Activated CD4-positive, alpha-beta T cell treated with anti-CD3 and anti-CD28 coated beads for 36 hours (primary cell): Measurements from ENCODE around the gene GLI3. TPM values are rescaled to one million over a fixed set of nuclear protein-coding genes. Genes with fewer than 3 reads are reported as not detected.
"Not testable (repeated sequence)": the region's sequence is repeated elsewhere in the genome, so short reads cannot be mapped to it uniquely, and the experiment has no call there.

Experiments used
- ATAC-seq: fragments of 200-7000 bp; cut with Tn5 transposase; one replicate; pipeline ENCODE4 v1.10.0; 2021; ENCODE audit warnings: mild to moderate bottlenecking, moderate library complexity
- CTCF ChIA-PET: fragments of 350-600 bp; sonication (Branson Sonifier 250); formaldehyde crosslinking; loops from one replicate; lab custom pipeline; 2021; ENCODE audit warnings: antibody characterized with exemption; lab: Charles Lee
- POLR2A ChIA-PET: fragments of 350-600 bp; sonication (Branson Sonifier 250); formaldehyde crosslinking; loops from one replicate; lab custom pipeline; 2021; ENCODE audit warnings: antibody characterized with exemption, inconsistent platforms; lab: Charles Lee
- DNase-seq: peaks from one replicate; pipeline ENCODE4 v3.0.0-alpha.2; 2020
- H3K27ac Mint-ChIP-seq: one replicate; pipeline ENCODE4 v1.8.0; 2021; ENCODE audit warnings: mixed read lengths
- H3K27me3 Mint-ChIP-seq: one replicate; pipeline ENCODE4 v1.8.0; 2021; ENCODE audit warnings: mixed read lengths
- H3K36me3 Mint-ChIP-seq: one replicate; pipeline ENCODE4 v1.8.0; 2021; ENCODE audit warnings: low read depth, mixed read lengths
- H3K4me1 Mint-ChIP-seq: one replicate; pipeline ENCODE4 v1.8.0; 2021; ENCODE audit warnings: mixed read lengths
- H3K4me3 Mint-ChIP-seq: one replicate; pipeline ENCODE4 v1.8.0; 2021; ENCODE audit warnings: mild to moderate bottlenecking, moderate library complexity, mixed read lengths
- H3K9me3 Mint-ChIP-seq: one replicate; pipeline ENCODE4 v1.8.0; 2021; ENCODE audit warnings: low read depth, mixed read lengths
- intact Hi-C, 2 experiments: fragments of 100-400 bp; cut with DNase I in 1 of 2; cut with micrococcal nuclease in 1 of 2; formaldehyde crosslinking; loops; one replicate each; pipeline versions ENCODE4 v1.14.2 to v1.15.1; 2022 to 2024; cut with DNase I, micrococcal nuclease
- total RNA-seq, 2 experiments: library from RNA; stranded (reverse); gene quantifications; one replicate each; pipeline ENCODE4 v1.2.3, GENCODE V29; 2021

The GLI3 gene
- total RNA-seq, 2 experiments from 2014 or later: 0.18 to 0.30 TPM

DNA sequence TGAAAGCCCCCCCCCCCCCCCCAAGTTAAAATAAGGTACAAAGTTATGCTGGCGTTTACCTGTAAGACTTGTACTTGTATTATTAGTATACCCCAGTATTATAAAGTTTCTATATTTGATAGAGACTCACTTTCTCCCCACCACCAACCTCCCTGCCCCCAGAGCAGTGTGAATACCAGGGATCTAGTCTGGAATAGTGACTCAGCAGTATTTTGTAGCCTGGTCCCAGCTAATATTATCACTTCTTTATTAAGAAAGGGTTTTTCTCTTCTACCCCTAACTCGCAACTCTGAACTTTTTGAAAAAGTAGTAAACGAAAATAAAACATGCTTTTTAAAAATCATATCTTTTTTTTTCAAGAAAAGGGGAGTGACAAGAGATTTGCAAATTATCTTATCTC lies 26.7 kb downstream of the GLI3 start:
- ChIA-PET POLR2A (interaction anchor here (0.6 kb wide), 1 partner anchor 588 kb away, joined by 3 read pairs; no protein-coding TSS in a partner anchor), CTCF (interaction anchor here (0.7 kb wide), 1 partner anchor 1008 kb away, joined by 3 read pairs; no protein-coding TSS in a partner anchor)
- ATAC-seq (no peak), DNase-seq (no peak)
- H3K9me3 Mint-ChIP-seq: no peaks in the 10 kb centered on the region
- no peak overlapping the region for H3K27ac Mint-ChIP-seq
- intact Hi-C loops: no loop called here
- peaks cover 13% of the 10 kb centered on the region for H3K27me3 Mint-ChIP-seq
- H3K4me3 Mint-ChIP-seq: no peak overlapping the region
- H3K4me1 Mint-ChIP-seq: peaks cover under 1% of the 10 kb centered on the region
- no peaks in the 10 kb centered on the region for H3K36me3 Mint-ChIP-seq

DNA sequence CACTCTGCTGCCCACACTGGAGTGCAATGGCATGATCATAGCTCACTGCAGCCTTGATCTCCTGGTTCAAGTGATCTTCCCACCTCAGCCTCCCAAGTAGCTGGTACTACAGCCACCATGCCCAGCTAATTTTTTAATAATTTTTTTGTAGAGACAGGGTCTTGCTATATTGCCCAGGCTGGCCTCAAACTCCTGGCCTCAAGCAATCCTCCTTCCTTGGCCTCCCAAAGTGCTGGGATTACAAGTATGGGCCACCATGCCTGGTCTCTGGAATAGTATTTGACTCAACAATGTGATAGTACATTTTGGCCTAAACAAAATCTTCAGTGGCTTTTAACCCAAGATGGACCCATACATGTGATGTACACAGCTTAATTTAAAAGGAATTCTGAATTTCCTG lies 27.9 kb downstream of the GLI3 start:
- H3K4me1 Mint-ChIP-seq, ATAC-seq, H3K9me3 Mint-ChIP-seq, intact Hi-C loops, H3K36me3 Mint-ChIP-seq, DNase-seq, H3K4me3 Mint-ChIP-seq, POLR2A ChIA-PET, H3K27ac Mint-ChIP-seq: not testable (repeated sequence)
- CTCF ChIA-PET: interaction anchor here (0.5 kb wide), 1 partner anchor 521 kb away, joined by 4 read pairs; no protein-coding TSS in a partner anchor
- peaks cover 16% of the 10 kb centered on the region for H3K27me3 Mint-ChIP-seq

DNA sequence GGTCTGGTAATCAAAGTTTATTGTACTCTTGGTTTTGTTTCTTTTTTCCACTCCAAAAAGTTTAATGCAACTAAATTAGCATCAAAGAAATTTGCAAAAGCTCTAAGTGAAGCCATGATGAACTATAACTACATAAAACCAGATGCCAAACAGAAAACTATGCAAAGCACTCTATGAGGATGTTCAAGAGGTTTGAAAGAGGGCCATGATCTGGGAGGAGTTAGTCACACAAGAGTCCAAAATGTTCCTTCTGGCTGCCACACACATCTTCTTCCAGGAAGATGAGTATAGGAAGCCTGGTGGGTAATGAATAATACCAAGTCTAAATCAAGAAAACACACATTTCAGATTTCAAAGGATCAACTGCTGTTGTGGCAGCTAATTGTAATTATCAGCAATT lies 28.4 kb downstream of the GLI3 start:
- peaks cover 3% of the 10 kb centered on the region for H3K4me1 Mint-ChIP-seq
- intact Hi-C loops: no loop called here

DNA sequence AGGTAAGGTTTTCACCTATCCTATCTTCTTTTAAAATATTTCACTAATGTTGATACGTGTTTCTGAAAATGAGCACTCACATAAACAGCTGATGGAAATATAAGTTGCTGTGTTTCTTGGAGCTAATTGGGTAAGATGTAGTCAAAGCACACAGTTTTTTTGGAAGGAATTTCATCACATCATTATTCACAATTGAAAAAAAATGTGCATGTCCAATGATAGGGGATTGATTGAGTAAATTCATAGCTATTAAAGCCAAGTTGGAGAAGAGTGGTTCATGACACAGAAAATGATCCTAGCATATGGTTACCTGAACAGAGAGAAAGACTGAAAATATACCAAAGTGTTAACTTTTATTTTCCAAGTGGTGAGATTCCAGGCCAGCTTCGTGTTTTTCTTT lies 29.6 kb downstream of the GLI3 start:
- ChIA-PET CTCF (no interaction called here), POLR2A (no interaction called here)
- Mint-ChIP-seq H3K27ac (no peak overlapping the region), H3K27me3 (peaks cover 9% of the 10 kb centered on the region), H3K4me1 (peaks cover 3% of the 10 kb centered on the region), H3K4me3 (no peak overlapping the region), H3K9me3 (no peaks in the 10 kb centered on the region), H3K36me3 (no peaks in the 10 kb centered on the region)
- DNase-seq (no peak), ATAC-seq (no peak)
- intact Hi-C loops: no loop called here

More for the DNA sequence above, 28.4 kb downstream of the GLI3 start:
- no peaks in the 10 kb centered on the region for H3K36me3 Mint-ChIP-seq
- H3K27me3 Mint-ChIP-seq: peaks cover 14% of the 10 kb centered on the region
- DNase-seq (no peak), ATAC-seq (no peak)
- no peaks in the 10 kb centered on the region for H3K9me3 Mint-ChIP-seq
- ChIA-PET CTCF (interaction anchor here (0.5 kb wide), 1 partner anchor 521 kb away, joined by 4 read pairs; no protein-coding TSS in a partner anchor), POLR2A (no interaction called here)
- no peak overlapping the region for H3K27ac Mint-ChIP-seq
- H3K4me3 Mint-ChIP-seq: no peak overlapping the region

DNA sequence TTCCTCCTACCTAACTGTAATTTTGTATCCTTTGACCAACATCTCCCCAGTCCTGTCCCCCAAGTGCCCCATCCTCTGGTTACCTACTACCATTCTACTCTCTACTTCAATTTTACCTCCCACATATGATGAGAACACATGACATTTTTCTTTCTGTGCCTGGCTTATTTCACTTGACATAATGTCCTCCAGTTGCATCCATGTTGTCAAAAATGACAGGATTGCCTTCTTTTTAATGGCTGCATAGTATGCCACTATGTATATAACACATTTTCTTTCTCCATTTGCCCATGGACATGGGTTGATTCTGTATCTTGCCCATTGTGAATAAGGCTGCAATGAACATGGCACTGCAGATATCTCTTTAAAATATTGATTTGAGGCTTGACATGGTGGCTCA lies 33.7 kb downstream of the GLI3 start:
- CTCF ChIA-PET: no interaction called here
- H3K27me3 Mint-ChIP-seq: peaks cover 8% of the 10 kb centered on the region
- no peak overlapping the region for H3K4me3 Mint-ChIP-seq
- DNase-seq (no peak), ATAC-seq (no peak)
- peaks cover 11% of the 10 kb centered on the region for H3K4me1 Mint-ChIP-seq
- H3K36me3 Mint-ChIP-seq: no peaks in the 10 kb centered on the region
- no peak overlapping the region for H3K27ac Mint-ChIP-seq
- POLR2A ChIA-PET: no interaction called here
- no peaks in the 10 kb centered on the region for H3K9me3 Mint-ChIP-seq
- intact Hi-C loops: no loop called here

DNA sequence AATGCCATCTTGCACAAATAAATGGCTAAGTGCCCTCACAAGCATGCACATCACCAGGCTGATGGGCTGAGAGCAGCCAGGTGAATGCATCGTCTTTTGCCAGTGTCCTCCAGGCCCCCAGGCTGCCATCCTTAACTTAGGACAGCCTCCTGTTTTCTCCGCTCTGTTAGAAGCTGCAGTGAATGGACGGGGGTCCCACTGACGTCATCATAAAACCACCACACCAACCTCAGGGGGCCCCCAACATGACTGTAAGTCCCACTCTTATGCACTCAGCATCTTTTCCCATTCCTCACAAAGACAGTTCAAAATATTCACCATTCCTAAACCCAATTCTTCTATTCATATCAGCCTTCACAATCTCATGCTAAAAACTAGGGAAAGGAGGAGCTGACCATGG lies 34.4 kb downstream of the GLI3 start:
- POLR2A ChIA-PET: no interaction called here
- intact Hi-C loops: no loop called here
- DNase-seq (no peak), ATAC-seq (no peak)
- Mint-ChIP-seq H3K9me3 (no peaks in the 10 kb centered on the region), H3K36me3 (no peaks in the 10 kb centered on the region), H3K27ac (no peak overlapping the region), H3K4me3 (no peak overlapping the region), H3K4me1 (peaks cover 14% of the 10 kb centered on the region), H3K27me3 (peaks cover 8% of the 10 kb centered on the region)
- CTCF ChIA-PET: no interaction called here

DNA sequence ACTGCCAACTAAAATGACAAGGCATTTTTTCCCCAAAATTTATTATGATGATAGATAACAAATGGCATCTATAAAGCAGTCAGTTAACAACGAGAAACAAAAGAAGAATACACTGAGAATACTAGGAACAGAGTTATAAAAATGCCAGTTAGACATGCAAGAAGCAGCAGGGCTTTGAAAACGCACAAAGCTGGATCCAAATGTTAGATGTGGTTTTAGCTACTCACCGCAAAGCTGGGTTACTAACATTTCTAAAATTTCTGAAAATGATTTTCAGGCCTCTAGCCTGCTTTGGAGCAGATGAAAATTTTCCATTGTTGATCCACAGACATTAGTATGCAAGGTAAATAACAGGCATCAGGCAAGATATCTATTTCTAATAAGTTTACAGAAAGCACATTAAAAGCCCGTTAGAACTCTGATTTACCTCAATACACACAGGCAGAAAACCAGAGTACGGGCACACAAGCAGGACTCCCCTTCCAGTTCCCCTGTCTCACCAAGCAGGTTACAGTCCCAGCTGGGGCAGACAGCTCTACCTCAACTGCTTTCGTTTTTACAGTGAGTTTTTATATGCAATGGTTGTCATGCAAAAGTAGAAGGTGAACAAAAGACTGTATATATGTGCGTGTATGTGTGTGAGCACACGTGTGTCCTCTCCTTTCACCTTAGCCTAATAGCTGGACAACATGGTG lies 37.9 kb downstream of the GLI3 start:
- Mint-ChIP-seq H3K9me3 (no peaks in the 10 kb centered on the region), H3K4me3 (no peak overlapping the region), H3K27me3 (peaks cover 4% of the 10 kb centered on the region), H3K36me3 (no peaks in the 10 kb centered on the region), H3K27ac (no peak overlapping the region), H3K4me1 (peaks cover 11% of the 10 kb centered on the region)
- ChIA-PET POLR2A (no interaction called here), CTCF (no interaction called here)
- intact Hi-C loops: no loop called here
- ATAC-seq: peak; percentile 36
- DNase-seq: peak; percentile 30

DNA sequence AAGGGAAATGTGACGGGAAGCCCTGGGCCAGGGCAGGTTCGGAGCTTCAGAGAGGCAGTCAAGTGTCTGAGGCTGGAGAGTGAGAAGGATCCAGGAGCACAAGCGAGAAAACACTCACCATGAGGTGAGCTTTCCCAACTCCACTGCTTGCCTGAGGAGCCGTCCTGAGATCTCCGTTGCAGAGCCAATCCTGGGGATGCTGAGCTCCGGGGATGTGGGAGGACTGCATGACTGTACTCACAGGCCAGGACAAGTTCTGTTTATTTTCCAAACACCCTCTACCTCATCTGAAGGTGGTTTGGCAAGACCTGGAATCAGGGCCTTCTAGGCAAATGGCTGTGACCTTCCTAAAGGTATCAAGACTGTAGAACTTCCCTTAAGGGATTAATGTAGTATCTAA lies 38.7 kb downstream of the GLI3 start:
- intact Hi-C loops: no loop called here
- no peak overlapping the region for H3K4me3 Mint-ChIP-seq
- DNase-seq (no peak), ATAC-seq (no peak)
- H3K27me3 Mint-ChIP-seq: peaks cover 7% of the 10 kb centered on the region
- peaks cover 18% of the 10 kb centered on the region for H3K4me1 Mint-ChIP-seq
- H3K9me3 Mint-ChIP-seq: no peaks in the 10 kb centered on the region
- no peaks in the 10 kb centered on the region for H3K36me3 Mint-ChIP-seq
- ChIA-PET POLR2A (no interaction called here), CTCF (no interaction called here)
- H3K27ac Mint-ChIP-seq: no peak overlapping the region

DNA sequence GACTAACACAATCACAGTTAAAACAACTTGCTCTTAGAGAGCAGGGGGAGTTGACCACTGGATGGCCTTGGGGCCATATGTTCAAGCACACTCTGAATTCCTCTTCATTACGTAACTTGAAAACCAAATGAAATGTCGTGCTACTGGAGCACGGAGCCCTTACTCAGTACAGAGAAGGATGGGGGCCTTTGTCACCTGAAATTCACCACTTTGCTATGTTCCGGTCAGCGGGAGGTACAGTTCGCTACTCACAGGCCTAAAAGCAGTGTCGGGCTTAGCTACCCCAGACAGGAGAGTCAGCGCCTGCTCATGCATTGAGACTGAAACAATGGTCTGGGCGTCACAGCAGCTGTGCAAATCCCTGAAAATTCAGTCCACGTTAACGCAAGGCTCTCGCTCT lies 39.6 kb downstream of the GLI3 start:
- H3K4me1 Mint-ChIP-seq: peaks cover 25% of the 10 kb centered on the region
- H3K4me3 Mint-ChIP-seq: no peak overlapping the region
- ChIA-PET CTCF (no interaction called here), POLR2A (no interaction called here)
- H3K27me3 Mint-ChIP-seq: peaks cover 7% of the 10 kb centered on the region
- H3K27ac Mint-ChIP-seq: no peak overlapping the region
- no peak for DNase-seq
- H3K36me3 Mint-ChIP-seq: no peaks in the 10 kb centered on the region
- intact Hi-C loops: no loop called here
- H3K9me3 Mint-ChIP-seq: no peaks in the 10 kb centered on the region
- ATAC-seq: no peak

DNA sequence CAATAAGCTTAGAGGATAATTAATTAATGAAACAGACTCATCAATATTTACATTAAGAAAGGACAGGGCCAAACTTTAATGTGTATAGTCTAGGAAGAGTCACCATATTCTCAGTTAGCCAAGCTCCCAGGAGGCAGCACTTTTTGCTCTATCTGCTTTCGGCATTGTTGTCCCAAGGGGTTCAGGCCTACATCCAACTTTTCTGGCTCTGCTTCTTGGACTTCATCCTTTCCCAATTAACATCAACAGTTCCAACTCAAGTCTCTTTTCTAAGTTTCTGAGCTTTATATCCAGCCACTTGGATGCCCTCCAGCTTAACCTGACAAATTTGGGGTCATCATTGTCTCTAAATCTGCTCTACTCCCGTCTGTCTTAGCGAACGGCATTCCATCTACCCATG lies 42.8 kb downstream of the GLI3 start:
- ChIA-PET POLR2A (no interaction called here), CTCF (no interaction called here)
- H3K27me3 Mint-ChIP-seq: peaks cover 7% of the 10 kb centered on the region
- no peaks in the 10 kb centered on the region for H3K9me3 Mint-ChIP-seq
- H3K36me3 Mint-ChIP-seq: no peaks in the 10 kb centered on the region
- intact Hi-C loops: no loop called here
- no peak for ATAC-seq
- peaks cover 23% of the 10 kb centered on the region for H3K4me1 Mint-ChIP-seq
- no peak for DNase-seq
- no peak overlapping the region for H3K27ac Mint-ChIP-seq
- no peak overlapping the region for H3K4me3 Mint-ChIP-seq

DNA sequence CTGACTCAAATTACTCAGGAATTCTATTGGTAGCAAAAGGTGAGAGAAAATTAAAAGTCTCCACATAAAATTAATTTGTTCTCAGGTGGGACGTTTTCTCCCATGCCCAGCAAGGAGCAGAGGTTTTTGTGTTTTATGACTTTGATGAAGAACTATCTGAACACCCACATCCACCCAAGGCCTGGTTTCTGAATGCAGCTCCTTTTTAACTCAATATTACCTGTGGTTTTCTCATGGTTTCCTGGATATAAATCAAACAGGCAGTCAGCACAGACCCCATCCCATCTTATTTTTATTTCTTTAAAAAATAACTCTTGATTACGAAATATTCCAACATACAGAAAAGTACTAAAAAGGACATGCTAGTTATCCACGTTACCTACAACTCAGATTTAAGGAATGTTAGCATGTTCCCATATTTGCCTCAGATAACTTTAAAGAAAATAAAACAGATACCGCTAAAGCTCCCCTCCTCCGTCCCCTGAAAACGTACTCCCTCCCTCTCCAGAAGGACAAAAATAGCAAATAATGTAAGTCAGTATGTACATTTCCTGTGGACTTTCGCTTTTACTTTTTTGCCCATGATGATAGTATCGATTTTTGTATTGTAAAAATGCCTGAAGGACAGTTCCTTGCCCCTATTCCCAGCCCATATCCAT lies 43.4 kb downstream of the GLI3 start:
- ChIA-PET POLR2A (no interaction called here), CTCF (no interaction called here)
- Mint-ChIP-seq H3K9me3 (no peaks in the 10 kb centered on the region), H3K36me3 (no peaks in the 10 kb centered on the region), H3K4me3 (no peak overlapping the region), H3K27me3 (peaks cover 7% of the 10 kb centered on the region), H3K4me1 (peaks cover 18% of the 10 kb centered on the region), H3K27ac (no peak overlapping the region)
- intact Hi-C loops: no loop called here
- DNase-seq (no peak), ATAC-seq (no peak)

DNA sequence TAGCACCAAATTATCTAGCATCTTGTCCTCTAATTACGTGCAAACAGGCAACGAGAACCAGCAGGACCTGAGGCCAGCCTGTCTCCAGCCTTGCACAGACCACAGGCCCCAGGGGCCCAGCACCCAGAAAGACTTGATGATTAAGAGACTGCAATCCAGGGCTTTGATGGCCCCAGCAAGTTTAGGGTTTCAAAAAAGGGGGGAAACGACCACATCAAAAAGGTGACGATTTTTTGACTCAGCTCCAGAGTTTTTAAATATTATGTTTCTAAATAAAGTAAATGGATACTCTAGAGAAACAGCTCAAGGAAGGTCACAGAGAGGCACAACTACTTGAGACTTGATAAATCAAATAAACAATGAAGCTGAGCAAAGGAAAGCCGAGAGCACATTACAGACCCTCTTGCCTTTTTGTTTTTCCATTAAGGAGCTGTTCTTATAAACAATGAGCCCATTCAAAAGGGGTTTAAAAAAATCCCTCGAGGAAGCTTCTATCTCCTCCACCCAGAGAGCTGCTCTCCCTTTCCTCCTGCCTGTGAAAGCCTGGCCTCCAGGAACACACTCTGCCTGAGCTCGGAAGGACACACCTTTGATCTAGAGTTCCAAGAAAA lies 44.1 kb downstream of the GLI3 start:
- H3K36me3 Mint-ChIP-seq: no peaks in the 10 kb centered on the region
- no peak overlapping the region for H3K27ac Mint-ChIP-seq
- peaks cover 14% of the 10 kb centered on the region for H3K4me1 Mint-ChIP-seq
- ChIA-PET CTCF (interaction anchor here (0.6 kb wide), 1 partner anchor 31 kb away, joined by 3 read pairs; no protein-coding TSS in a partner anchor), POLR2A (no interaction called here)
- no peak overlapping the region for H3K4me3 Mint-ChIP-seq
- intact Hi-C loops: no loop called here
- DNase-seq (peak; percentile 9), ATAC-seq (no peak)
- peaks cover 7% of the 10 kb centered on the region for H3K27me3 Mint-ChIP-seq
- H3K9me3 Mint-ChIP-seq: no peaks in the 10 kb centered on the region
